GM03348 (cell line): Measurements from ENCODE around the gene YTHDF1.
"Not testable (repeated sequence)": the region's sequence is repeated elsewhere in the genome, so short reads cannot be mapped to it uniquely, and the experiment has no call there.

Experiments used
- DNase-seq: peaks from one replicate; pipeline ENCODE4 v3.0.0; 2012; ENCODE audit warnings: low spot score

YTHDF1 gene

DNA sequence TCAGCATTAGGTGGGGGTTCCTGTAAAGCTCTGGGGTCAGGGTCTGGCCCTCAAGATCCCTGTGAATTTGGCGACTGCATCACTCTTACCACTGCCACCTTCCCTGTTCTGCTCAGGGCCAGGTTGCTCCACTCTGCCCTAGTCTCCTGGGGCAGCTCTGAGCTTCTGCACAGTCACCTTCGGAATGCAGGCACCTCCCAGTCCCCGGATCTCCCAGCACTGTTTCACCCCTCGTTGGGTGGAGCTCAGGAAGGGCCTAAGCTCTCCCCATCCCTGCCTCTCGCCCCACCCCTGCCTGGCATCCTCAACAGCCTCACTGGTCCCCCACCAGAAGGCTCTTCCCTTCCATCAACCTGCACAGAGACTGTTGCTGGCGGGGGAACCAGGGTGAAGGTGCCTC, 46.2 kb downstream of the YTHDF1 start:
- DNase-seq, result no peak

DNA sequence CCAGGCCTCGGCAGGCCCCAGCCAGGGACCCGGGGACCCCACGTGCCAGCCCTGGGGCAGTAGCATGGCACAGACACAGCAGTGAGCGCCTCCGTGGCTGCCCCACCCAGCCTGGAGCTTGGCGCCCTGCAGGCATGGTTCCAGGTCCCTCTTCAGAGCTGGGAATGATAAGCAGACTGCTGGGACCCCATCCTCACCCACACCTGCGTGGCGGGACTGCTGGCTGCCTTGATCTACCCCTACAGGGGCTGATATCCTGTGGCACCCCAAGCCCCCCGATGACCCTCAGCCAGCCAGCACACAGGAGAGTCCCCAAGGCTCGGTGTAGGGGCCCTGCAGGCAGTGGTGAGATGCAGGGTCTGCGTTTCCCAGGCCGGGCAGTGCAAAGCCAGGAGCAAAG, 47.1 kb downstream of the YTHDF1 start:
- DNase-seq, result no peak

DNA sequence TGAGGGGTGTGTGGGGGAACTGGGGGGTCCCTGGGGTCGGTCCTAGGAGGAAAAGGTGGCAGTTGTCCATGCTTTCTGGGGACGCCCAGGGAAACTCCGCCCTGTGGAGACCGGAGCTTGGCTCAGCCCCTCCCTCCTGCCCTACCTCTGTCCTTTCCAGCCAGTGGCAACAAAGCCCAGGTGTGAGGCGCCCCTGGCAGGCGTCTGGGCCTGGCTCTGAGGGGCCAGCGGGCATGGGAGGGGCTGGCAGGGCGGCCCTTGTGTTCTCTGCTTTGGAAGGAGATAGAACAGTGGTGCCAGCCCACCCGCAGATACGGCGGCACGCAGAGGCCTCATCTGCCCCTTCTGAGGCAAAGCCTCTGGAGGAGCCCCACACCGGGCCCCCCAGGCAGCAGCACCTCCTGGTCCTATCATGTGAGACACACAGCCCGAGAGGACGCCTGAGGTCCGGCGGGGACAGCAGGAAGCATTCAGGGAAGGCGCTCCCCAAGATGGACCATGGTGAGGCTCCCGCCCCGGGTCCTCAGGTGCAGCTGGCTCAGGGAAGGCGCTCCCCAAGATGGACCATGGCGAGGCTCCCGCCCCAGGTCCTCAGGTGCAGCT, 47.9 kb downstream of the YTHDF1 start:
- DNase-seq, result no peak

DNA sequence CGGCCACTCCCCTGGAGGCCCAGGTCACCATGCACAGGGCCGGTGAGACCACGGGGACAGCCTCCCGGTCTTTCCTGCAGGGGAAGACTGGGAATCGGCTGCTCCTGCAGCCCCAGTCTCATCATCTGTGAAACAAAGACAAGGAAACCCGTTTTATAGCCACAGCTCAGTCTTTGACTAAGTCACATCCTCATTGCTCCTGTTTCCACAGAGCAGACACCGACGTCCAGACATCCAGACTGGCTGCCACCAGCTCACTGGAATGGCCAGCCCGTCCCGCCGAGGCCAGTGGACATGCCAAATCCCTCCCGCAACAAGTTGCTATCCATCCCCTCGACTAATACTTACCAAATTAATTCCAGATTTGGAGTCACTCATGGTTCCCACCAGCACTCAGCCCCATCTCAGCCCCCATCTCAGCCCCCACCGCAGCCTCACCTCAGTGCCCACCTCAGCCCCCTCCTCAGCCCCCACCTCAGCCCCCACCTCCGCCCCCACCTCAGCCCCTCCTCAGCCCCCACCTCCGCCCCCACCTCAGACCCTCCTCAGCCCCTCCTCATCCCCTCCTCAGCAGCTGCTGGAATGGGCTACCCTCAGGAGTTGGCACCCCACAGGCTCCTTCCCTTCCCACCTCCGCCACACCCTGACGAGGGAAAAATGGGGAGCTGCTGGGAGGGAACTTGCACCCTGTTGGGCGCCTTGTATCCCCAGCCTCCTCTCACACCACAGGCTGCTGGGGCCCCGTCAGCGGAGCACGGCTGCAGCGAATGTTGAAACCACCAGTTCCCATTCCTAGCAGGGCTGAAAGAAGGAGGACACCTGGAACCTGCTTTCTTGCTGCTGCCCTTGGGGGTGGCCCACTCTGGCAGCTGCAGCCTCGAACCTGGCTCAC, 48.7 kb downstream of the YTHDF1 start:
- peak; percentile 60 for DNase-seq

DNA sequence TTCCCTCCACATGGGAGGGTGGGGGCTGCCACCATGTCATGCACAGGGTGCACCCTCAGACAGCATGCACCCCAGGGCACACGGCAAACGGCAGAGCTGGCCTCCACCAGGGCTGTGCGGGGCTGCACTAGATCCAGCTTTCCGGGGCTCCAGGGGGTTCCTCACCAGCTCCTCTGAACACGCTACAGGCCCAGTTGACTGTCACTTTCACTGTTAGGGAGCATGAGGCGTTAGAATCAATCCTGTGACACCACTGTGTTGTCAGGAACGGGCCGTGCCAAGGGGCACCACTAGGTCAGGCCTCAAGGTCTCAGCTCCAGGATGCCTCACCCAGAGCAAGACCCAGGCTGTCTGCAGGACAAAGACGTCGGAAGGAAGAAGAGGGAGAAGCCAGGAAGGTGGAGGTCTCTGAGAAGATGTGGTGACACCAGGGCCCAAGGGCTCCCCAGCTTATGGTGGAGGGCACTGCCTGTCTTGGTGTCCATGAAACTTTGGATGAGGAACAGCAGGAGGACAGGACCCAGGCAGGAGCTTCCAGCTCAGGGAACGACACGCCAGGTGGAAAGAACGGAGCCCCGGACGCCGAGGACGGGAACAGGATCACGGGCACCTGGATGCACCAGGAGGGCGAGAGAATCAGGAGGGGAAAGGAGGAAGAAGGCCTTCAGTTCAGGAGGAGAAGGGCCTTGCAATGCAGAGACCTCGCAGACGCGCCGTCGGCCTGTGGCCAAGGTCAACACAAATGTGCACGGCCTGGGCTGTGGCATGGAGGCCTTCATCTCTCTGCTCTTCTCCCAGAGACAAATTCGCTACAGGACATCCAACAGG, 49.5 kb downstream of the YTHDF1 start:
- no peak for DNase-seq

DNA sequence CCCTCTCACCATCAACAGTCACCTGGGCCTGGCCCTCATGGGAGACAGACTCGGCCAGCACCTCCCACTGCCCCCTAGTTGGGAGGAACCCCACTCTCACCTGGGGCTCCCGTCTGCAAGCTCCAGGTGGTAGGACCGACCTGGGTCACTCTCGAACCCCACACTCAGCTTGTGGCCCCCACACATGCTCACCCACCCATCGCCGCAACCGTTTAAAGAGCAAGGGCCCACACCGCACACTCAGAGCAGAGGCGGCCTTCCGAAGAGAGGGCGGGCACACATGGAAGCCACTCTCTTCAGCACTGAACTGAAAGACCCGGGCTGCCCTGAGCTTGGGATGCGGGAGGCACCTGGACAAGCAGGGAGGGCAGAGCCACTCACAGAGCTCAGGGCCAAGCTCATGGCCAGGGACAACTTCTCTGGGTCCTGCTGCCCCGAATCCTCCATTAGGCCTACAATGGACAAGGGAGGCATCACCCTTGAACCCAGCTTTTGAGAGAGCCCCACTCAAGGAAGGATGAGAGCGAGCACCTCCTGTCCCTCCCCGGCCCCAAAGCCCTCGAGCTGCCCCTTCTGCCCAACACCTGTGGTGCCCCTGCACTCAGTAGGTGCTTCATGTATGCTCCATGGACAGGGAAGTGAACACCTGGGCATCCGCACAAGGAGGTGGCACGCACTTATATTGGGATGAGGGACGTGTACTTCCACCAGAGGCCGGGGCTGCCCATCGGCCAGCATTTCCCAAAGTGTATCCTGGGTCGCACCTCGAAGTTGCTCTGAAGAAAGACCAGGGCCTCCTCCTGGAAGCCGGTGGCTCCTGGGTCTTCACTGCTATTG, 50.4 kb downstream of the YTHDF1 start:
- DNase-seq, result no peak

DNA sequence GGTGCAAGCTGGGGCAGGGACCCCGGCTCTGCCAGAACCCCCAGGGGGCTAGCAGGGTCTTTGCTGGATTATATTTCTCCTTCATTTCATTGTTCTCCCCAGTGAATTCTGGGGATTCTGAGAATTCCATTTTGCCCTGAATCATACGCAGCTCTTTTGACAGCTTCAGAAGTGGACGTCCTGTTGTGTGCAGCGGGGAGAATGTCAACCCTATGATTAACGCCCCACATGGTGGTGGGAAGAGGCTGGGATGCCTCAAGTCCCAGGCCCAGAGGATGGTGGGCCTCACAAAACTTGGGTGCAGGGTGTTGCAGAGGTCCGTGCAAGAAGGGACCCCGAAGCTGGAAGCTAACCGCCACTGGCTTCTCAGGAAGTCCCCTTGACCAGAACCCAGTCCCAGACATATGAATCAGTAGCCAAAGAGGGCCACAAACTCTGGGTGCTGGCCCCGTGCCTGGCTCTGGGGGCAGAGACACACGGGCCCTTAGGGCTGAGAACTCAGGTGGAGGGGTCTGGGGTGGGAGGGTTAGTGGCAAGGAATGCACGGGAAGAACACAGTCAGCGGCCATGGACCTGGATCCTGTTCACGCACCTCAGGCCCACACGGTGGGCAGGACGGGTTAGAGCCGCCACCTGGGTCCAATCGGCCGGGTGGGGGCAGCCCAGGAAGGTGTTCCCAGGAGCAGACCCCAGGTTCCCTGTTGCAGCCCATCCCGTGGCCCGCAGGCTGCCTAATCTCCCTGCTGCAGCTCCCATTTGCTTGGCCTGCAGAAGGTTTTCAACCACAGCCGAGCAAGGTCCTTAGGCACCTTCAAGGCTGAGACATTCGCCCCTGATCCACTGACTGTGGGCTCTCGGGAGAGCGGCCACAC, 51.2 kb downstream of the YTHDF1 start:
- DNase-seq, result no peak

DNA sequence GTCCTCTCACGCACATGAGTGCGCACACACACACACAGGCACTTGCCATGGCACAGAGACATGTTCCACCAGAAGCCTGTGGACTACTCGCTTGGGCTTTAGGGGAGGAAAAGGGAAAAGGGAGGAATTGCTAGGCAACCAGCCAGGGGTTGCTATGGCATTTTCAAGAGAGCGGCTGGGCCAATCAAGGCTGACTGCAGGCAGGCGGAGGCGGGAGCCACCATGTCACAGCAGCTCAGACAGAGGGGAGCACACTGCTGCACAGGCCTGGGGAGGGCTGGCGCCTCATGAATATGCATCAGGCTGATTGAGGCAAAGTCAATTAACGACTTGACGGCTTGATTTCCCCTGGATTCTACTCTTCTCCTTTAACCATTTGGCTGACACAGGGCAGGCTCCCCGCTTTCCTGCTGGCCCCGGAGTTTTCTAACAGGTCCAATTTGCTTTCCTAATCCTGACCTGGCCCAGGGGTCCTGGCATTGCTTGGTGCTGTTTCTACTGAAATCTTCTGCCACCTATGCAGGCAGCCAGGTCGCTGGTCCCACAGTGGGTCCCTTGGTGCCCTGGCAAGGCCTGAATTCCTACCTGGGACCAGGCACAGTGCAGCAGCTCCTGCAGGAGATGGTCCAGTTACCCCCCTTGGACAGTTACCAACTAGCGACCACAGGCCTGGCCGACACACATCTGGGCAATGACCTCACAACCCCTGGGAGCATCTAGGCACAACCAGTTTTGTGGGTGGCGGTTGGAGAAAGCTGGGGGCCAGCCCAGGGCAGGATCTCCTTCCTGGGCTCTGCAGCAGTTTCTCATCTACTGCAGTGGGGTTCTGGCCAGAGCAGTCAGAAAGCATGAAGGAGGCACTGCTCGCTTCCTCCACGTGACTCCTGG, 52.1 kb downstream of the YTHDF1 start:
- DNase-seq, result no peak

DNA sequence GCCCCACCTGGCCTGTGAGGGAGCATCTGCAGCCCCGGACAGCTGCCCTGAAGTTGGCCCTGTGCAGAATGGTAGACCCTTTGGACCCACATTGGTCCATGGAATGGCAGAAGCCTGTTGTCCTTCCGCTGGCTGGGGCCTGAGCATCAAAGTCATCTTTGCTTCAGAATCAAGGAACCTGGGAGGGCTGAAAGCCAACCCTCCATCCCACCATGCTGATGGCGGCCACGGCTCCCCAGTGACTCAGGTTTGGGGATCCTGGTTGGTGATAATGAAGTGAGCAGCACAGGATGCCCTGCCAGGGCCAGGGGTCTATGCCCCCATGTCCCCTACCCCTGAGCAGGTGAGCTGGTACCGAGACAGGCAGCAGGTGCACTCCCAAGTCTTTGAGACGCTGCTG, 52.8 kb downstream of the YTHDF1 start:
- no peak for DNase-seq

DNA sequence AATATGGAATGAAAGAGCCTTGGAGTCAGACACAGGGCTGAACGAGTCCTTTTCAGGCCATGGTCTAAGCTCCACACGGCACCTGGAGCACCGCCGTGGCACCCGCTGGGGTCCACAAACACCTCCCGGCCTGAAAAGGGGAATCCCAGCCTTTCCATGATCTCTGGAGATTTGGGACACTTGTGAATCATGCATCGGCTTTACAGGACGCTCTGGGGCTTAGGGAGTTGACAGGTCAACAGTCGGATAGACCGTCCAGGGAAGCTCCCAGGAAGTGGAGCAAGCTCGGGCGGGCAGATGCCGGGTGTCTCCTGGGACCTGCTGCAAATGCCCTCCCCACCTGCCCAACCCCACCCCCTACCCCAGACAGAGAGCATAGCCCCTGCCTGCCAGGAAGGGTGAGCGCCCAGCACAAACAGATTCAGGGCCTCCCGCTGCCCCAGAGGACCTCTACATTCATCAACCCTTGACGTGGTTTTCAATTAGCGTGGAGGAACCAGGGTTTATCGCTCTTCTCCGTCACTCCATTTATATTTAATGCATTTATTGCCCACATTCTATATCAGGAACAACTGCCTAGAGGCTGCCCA, 53.6 kb downstream of the YTHDF1 start:
- DNase-seq, result no peak

DNA sequence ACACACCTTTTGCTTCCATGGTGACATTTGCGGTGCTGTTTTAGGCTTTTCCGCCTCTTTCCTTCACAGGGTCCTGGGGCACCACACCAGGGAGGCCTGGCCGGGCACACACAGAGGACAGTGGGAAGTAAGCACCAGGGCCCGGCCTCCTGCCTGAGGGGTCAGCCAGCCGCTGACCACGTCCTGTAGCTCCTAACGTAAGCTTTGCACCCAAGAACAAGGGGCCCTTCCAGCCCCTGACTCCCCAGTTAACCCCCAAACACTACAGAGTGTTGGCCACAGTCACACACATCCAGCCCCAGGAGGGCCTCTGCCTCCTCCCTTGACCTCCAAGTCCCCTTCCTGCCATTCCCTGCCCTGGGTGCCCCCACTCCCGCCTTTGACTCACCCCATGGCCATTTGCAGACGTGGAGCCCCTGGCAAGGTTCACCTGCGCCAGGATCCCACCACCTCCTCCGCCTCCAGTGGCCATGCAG, 54.7 kb downstream of the YTHDF1 start:
- DNase-seq, result no peak

DNA sequence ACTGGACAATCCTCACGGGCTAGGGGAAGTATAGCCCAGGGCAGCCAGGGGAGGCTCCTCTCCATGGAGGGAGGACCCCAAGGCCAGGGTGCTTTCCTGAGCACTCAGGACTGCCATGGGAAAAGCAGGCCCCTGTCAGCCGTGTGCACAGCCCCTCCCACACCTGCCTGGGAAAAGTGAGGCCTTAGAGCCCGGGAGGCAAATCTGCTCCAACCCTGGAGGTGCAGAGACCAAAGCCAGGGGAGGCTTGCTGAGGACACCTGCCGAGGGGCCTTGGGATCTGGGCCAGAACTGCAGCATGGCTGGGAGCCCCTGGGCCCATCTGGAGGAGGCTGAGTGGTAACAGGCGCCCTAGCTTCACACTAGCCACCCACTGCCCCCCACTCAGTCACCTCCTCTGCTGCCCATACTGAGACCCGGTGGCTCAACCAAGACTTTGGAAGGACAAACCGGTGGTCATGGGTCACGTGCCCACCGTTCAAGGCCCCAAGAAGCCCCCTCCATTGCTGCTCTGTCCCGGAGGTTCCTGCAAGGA, 55.2 kb downstream of the YTHDF1 start:
- no peak for DNase-seq

DNA sequence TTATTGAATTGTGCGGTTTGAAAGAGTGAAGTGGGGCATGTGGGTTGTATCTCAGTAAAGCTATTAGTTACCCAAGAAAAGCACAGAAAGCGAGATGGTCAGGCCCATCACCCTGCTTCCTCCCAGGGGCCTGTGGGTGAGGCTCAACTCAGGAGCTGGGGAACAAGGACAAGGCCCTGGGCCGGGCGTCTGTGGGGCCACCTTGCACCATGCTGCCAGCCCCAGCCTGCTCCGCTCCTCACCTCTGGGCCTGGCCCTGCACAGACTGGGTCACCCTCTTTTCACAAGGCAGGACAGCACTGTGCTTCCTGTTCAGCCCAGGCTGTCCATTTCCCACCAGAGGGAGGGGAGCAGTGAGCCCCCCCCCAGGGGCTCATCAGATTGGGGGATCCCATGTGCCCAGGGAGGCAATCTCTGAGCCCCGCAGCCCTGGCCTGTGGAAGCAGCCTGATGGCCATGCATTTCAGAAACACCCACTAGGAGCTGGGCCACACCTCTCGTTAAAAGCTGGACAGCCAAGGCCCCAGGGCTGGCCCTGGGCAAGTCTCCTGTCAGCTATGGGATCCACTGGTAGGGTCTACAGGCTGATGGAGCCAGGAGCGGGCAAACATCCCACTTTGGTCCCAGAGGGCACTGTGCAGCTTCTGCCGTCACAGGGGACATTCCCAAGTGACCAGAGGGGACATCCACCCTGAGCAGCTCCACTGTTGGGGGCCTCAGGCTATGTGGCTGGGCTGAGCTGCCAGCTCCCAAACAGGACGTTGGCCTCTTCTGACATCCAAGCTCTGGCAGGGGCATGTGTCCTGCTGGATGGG, 55.9 kb downstream of the YTHDF1 start:
- DNase-seq, result no peak

DNA sequence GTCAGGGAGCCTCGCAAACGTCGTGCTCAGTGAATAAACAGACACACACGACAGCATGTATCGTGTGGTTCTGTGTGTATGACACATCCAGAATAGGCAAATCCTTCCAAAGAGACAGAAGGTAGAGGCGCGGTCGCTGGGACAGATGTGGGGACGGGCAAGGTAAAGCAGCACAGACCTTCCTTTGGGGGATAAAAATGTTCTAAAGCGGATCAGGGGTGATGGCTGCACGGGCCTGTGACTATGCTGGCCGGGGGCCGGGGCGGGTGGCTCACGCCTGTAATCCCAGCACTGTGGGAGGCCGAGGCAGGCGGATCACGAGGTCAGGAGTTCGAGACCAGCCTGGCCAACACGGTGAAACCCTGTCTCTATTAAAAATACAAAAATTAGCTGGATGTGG, 56.7 kb downstream of the YTHDF1 start:
- DNase-seq, result not testable (repeated sequence)

DNA sequence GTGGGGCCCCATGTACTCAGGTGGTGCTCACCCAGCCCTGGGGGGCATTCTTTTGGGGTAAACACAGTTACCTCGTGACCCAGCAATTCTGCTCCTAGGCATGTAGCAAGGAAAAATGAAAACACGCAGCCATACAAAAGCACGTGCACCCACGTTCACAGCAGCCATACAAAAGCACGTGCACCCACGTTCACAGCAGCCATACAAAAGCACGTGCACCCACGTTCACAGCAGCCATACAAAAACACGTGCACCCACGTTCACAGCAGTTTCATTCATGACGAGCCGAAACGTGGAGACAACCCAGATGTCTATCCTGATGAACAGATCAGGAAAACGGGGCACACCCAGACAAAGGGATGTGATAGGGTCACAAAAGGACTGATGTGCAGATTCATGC, 57.1 kb downstream of the YTHDF1 start:
- DNase-seq, result no peak

DNA sequence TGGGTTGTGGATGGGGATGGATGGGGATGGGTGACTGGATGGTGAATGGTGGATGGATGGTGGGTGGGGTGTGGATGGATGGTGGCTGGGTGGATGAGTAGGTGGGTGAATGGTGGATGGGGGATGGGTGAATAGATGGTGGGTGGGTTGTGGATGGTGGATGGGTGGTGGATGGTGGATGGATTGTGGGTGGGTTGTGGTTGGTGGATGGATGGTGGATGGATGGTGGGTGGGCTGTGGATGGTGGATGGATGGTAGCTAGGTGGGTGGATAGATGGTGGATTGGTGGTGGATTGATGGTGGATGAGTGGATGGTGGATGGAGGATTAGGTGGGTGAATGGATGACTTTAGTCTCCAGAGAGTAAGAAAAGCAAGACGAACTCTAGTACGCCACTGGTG, 57.6 kb downstream of the YTHDF1 start:
- no peak for DNase-seq

DNA sequence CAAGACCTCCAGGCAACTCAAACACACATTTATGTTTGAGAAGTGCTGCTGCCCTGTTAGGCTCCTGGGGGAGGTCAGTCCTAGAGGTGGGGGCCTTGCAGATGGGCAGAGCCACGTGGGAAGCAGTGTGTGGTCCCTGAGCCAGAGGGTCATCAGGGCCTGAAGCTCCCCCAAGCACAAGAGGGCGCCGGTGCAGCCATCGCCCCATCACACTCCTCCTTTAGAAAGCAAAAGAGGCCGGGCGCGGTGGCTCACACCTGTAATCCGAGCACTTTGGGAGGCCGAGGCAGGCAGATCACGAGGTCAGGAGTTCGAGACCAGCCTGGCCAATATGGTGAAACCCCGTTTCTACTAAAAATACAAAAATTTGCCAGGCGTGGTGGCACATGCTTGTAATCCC, 58.5 kb downstream of the YTHDF1 start:
- not testable (repeated sequence) for DNase-seq

DNA sequence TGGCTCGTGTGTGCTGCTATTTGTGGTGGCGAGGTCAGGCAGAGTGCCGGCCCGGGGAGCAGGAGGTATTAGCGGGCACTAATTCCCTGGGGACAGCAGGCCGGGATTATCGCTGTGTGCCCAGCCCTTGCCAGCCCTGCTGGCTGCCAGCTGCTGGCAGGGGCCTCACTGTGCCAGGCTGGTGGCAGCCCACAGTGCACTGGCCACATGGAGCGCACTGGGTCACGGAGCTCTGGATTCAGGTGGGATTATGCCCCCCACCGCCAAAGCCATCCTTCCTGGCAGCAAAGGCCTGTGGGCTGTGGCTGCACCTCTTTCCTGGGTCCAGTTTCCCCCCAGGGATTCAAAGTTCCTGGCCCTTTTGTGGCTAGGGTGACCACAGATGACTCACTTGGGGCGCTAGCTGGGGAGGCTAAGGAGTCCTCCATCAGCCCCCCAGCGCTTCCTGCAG, 59.7 kb downstream of the YTHDF1 start:
- no peak for DNase-seq
